ENCODE results near the gene TSPAN14.

DNA sequence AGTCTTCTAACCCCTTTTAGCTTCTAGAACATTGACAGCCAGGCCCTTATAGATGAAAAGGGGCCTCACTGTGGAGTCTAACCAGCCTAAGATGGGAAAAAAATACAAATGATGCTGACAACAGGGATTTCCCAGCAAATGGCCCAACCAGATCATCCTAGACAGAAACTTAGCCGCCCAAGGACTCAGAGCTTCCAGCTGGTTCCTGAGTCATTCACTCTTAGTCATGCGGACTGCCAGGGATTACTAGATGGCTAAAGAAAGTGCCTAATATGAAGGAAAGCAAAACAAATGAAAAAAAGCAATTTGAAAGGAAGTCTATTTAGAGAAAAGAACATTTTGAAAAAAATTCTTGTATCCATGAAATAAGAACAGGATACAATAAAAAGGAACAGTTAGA lies 23.7 kb downstream of the TSPAN14 start:
- TF ChIP-seq, protein P1, sequence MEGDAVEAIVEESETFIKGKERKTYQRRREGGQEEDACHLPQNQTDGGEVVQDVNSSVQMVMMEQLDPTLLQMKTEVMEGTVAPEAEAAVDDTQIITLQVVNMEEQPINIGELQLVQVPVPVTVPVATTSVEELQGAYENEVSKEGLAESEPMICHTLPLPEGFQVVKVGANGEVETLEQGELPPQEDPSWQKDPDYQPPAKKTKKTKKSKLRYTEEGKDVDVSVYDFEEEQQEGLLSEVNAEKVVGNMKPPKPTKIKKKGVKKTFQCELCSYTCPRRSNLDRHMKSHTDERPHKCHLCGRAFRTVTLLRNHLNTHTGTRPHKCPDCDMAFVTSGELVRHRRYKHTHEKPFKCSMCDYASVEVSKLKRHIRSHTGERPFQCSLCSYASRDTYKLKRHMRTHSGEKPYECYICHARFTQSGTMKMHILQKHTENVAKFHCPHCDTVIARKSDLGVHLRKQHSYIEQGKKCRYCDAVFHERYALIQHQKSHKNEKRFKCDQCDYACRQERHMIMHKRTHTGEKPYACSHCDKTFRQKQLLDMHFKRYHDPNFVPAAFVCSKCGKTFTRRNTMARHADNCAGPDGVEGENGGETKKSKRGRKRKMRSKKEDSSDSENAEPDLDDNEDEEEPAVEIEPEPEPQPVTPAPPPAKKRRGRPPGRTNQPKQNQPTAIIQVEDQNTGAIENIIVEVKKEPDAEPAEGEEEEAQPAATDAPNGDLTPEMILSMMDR (IDR thresholded peaks at IDR 0.05; ENCODE audit: insufficient read depth, low read length, poor library complexity, severe bottlenecking) = no peak
- no peak for TF ChIP-seq EZH2phosphoT487 (conservative IDR thresholded peaks at IDR 0.05; ENCODE audit: low read length)
